AG10803 (cell line): Measurements from ENCODE around the gene TUBB.

Experiments
- DNase-seq: peaks from one replicate; pipeline ENCODE4 v3.0.0; 2010; ENCODE audit warnings: low read depth
- H3K4me3 ChIP-seq: 2 replicates; pipeline ENCODE4 v1.5.1; 2011; ENCODE audit warnings: mild to moderate bottlenecking, low read length, control low read depth
- TF ChIP-seq, protein P1 (sequence below): conservative IDR thresholded peaks from 2 replicates; pipeline ENCODE4 v1.5.1; 2011; ENCODE audit warnings: mild to moderate bottlenecking, low read length, control low read depth, inconsistent platforms

TUBB gene

DNA sequence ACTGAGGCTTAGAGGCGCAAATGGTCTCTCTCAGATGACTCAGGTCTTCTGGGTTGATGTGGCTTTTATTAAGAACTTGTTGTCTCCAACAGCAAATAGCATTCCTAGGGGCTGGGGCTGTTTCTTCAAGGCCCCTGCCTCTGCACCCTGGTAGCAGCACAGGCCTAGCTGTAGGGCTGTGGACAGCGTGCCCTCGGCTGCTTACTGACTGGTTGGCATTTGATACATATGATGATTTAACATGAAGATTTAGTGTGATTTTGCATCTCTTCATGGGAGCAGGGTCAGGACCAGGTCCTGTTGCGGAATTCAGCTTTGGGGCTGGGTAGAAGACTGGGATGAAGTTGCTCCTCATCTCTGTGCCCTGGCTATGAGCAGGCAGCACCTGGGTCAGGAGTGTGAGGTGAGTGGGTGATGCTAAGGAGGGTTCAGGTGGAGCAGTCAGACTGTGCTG is 48.5 kb downstream of the TUBB start:
- TF ChIP-seq, protein P1, sequence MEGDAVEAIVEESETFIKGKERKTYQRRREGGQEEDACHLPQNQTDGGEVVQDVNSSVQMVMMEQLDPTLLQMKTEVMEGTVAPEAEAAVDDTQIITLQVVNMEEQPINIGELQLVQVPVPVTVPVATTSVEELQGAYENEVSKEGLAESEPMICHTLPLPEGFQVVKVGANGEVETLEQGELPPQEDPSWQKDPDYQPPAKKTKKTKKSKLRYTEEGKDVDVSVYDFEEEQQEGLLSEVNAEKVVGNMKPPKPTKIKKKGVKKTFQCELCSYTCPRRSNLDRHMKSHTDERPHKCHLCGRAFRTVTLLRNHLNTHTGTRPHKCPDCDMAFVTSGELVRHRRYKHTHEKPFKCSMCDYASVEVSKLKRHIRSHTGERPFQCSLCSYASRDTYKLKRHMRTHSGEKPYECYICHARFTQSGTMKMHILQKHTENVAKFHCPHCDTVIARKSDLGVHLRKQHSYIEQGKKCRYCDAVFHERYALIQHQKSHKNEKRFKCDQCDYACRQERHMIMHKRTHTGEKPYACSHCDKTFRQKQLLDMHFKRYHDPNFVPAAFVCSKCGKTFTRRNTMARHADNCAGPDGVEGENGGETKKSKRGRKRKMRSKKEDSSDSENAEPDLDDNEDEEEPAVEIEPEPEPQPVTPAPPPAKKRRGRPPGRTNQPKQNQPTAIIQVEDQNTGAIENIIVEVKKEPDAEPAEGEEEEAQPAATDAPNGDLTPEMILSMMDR, result no peak
- no peak for DNase-seq
- no peak overlapping the region for H3K4me3 ChIP-seq

DNA sequence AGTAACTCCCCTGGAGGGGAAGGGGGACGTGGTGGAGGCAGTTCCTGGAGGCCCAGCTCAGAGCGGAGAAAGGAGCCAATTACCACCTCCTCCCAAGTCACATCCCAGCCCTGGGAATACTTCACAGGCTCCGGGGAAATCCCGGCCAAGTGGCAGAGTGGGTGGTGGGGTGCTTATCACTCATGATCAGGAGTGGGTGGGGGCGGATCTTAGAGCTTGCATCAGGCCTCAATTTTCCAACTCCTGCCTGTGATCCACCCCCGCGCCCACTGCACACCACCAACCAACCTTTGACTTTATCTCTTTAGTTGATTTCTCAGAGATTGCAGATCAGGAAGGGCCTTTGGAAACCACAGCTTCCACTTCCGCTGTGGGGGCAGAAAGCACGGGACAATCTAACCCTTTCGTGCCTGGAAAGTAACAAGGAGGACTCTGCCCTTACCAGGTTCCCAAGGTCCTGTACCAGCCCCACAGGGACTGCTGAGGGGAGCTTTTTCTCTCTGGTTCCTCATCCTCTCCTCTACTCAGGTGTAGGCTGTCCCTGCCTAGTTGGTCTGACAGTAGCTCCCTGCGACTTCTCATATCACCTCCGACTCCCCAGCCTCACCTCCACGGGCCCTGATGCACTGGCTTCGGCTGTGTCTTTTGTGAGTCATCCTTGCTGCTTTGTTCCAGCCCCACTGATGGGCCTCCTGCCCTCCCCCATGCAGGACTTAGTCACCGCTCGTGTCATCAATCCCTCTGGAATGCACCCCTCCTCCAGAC is 49.1 kb downstream of the TUBB start:
- peak overlapping the region; percentile 34 for H3K4me3 ChIP-seq
- DNase-seq, result peak; percentile 96
- TF ChIP-seq, protein P1, result no peak

DNA sequence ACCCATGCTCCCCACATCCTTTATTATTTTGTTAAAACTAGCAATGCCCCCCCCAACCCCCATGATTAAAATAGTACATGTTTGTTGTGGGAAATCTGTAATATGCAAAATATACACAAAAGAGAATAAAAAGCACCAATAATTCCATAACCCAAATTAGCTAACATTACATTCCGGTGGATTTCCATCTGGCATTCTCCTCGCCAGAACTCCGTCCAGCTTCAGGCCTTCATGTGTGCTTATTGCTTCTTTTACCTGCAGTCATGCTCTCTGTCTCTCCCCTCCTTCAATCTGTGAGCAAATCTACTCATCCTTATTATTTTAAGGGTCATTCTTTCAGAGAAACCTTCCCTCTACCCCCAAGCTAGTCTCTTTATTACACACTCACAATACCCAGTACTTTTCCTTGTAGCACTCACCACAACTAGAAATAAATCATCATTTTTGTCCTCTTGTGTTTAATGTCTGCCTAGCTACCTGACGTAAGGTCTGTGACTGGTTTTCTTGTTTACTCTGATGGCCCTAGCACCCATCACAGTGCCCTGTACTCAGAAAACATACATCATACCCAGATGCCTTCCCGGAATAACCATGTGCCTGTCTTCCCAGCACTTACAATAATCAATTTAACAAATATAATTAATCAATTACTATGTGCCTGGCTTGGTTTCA is 49.8 kb downstream of the TUBB start:
- TF ChIP-seq, protein P1, result no peak
- H3K4me3 ChIP-seq, result no peak overlapping the region
- DNase-seq, result peak; percentile 74

DNA sequence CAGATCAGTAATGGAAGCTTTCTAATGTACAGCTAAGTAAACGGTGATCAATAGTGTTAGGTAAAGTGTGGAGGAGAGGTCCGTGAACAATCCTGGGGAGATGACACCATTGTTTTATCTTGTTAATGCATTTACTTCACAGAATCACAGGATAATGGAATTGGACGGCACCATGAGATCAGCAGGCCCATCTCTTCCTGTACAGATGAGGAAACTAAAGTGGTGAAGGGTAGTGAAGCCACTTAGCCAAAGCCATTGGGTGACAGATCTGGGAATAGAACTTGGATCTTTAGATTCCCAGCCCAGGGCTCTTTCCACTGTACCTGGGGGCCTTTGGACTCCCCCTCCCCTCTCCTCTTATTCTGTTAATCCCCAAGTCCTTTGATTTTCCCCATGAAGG is 50.4 kb downstream of the TUBB start:
- TF ChIP-seq, protein P1, result no peak
- H3K4me3 ChIP-seq, result no peak overlapping the region

DNA sequence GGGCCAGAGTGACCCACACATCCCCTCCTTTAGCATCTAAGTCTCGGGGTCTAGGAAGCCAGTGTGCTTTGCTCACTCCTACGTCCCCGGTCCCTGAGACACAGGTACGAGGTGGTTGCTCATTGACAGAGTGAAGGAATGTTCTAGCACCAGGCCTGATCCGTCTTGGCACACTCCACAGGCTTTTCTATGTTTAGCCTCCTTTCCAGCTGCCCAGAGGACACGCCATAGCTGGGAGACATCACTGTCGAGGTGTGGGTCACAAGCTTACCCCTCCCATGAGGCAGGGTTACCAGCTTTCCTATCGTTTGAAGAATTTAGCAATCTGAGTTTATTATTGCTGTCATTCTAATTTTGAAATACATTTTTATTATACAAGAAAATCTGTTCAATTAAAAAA is 54.5 kb downstream of the TUBB start:
- TF ChIP-seq, protein P1, result no peak
- no peak overlapping the region for H3K4me3 ChIP-seq
- no peak for DNase-seq

More for the DNA sequence above, 50.4 kb downstream of the TUBB start:
- DNase-seq, result no peak
